Myocyte (in vitro differentiated cells): Measurements from ENCODE around the gene PRKACA. TPM values are rescaled to one million over a fixed set of nuclear protein-coding genes. Genes with fewer than 3 reads are reported as not detected.
"Not testable (repeated sequence)": the region's sequence is repeated elsewhere in the genome, so short reads cannot be mapped to it uniquely, and the experiment has no call there.

Experiments used
- DNase-seq: peaks from one replicate; pipeline ENCODE4 v3.0.0-alpha.2; 2012; ENCODE audit warnings: low read depth
- total RNA-seq: library from RNA; depleted of rRNA; stranded (reverse); fragments of >200 nt; gene quantifications from 2 replicates; pipeline ENCODE4 v1.2.3, GENCODE V29; 2014

Gene PRKACA
- total RNA-seq, 1 donor from 2014 or later: 84.3 TPM

GRCh38 chr19:14052470-14052869 is 65.1 kb downstream of the PRKACA start:
- no peak for DNase-seq

- no peak for DNase-seq
Observed at GRCh38 chr19:14051980-14052379, 65.6 kb downstream of the PRKACA start.

- DNase-seq: not testable (repeated sequence)
Observed at GRCh38 chr19:14050961-14051360, 66.6 kb downstream of the PRKACA start.

GRCh38 chr19:14050512-14050911 is 67.0 kb downstream of the PRKACA start:
- no peak for DNase-seq

GRCh38 chr19:14048443-14049153 is 69.0 kb downstream of the PRKACA start:
- DNase-seq: peak; percentile 47

- not testable (repeated sequence) for DNase-seq
Observed at GRCh38 chr19:14047866-14048265, 69.7 kb downstream of the PRKACA start.

- DNase-seq: peak; percentile 91
Observed at GRCh38 chr19:14042659-14043608, 74.6 kb downstream of the PRKACA start.

Other genes starting within 250 kb of the PRKACA start
- gene NANOS3, start 240.6 kb downstream of the PRKACA start, total RNA-seq: 0.83 TPM in 1 of 2 replicates, not detected in the other
- 0.43 and 1.0 TPM in 2 replicates for gene BRME1, start 211.6 kb downstream of the PRKACA start, total RNA-seq
- 15.9 and 23.7 TPM in 2 replicates for gene CC2D1A, start 211.6 kb downstream of the PRKACA start, total RNA-seq
- gene PODNL1, start 179.3 kb downstream of the PRKACA start, total RNA-seq: 2.0 and 5.6 TPM in 2 replicates
- 13.7 and 15.8 TPM in 2 replicates for gene DCAF15, start 165.3 kb downstream of the PRKACA start, total RNA-seq
- gene RFX1, start 111.4 kb downstream of the PRKACA start, total RNA-seq: 2.0 and 2.5 TPM in 2 replicates
- gene RLN3, start 89.6 kb downstream of the PRKACA start, total RNA-seq: not detected in 2 replicates
- gene IL27RA, start 86.0 kb downstream of the PRKACA start, total RNA-seq: 0.32 TPM in 1 of 2 replicates, not detected in the other
- gene PALM3, start 55.7 kb downstream of the PRKACA start, total RNA-seq: not detected in 2 replicates
- gene MISP3, start 45.0 kb downstream of the PRKACA start, total RNA-seq: 2.7 and 3.0 TPM in 2 replicates
- not detected in 2 replicates for gene C19orf67, start 32.0 kb downstream of the PRKACA start, total RNA-seq
- 25.9 and 41.0 TPM in 2 replicates for gene SAMD1, start 27.0 kb downstream of the PRKACA start, total RNA-seq
- 0.26 and 0.67 TPM in 2 replicates for gene ASF1B, start 18.8 kb upstream of the PRKACA start, total RNA-seq
- gene ADGRL1, start 88.4 kb upstream of the PRKACA start, total RNA-seq: 1.1 and 1.8 TPM in 2 replicates